Posterior vena cava (tissue), 2 donors: ENCODE data around the gene NXF1. TPM values are rescaled to one million over a fixed set of nuclear protein-coding genes. Genes with fewer than 3 reads are reported as not detected.

Source experiments
- DNase-seq: peaks from one replicate; pipeline ENCODE4 v3.0.0-alpha.2; 2020; ENCODE audit warnings: low spot score
- intact Hi-C, 2 donors: fragments of 100-400 bp; cut with DNase I; formaldehyde crosslinking; loops; one replicate each; pipeline versions ENCODE4 v1.14.1 to v1.14.2; 2022 to 2023
- total RNA-seq, 2 donors: library from RNA; stranded (reverse); fragmentation: NEBNext Ultra II Directional; extraction: Animal tissue kit (Norgen Biotek cat#: 25700); gene quantifications; one replicate each; pipeline ENCODE4 v1.2.1, GENCODE V29; 2021
- donor health status: DM: yes; HTN: yes; CAD: no.
- donor health status: DM: yes; HTN: yes; CAD: no.

The NXF1 gene
- total RNA-seq, 2 donors from 2014 or later, result 53.0 to 58.1 TPM

DNA sequence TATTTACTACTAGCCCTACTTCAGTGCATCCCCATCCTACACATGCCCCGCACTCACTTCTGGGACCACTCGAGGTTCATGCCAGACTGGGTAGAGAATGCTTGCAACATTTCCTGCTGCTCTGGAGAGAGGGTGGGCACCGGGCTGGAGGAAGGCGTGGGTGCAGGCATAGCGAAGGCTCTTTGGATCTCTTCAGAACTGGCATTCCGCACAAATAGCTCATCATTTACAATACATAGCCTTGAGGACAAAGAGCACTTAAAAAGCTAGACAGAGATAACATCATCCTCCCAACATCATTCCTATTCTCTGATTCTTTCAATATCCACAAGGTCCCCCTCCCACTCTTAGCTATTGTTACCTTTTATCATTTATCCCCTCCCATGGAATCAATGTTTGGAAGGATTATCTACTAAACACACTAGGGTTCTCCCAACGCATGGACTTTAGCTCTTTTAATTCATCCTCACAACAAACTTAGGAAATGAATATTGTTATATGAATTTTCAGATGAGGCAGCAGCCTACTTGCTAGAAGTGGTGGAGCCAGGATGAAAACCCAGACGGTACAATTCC is 11.0 kb downstream of the NXF1 start:
- DNase-seq, result peak; percentile 31

DNA sequence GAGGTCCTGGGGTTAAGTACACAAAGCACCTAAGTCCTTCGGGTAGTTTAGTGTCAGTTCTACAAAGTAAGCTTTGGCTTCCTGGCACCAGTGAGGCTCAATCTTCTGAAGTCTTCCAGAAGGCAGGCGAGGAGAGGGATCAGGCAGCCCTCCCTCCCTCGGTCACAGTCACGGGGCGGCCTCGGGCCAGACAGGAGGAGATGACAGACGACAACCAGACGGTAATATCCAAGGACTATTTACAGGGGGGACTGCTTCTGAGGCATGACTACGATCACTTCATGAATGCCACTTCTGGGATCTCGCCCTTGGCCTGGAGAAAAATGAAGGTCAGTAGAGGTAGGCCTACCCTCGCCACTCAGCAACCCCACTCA is 13.1 kb downstream of the NXF1 start:
- intact Hi-C loops, result no loop called here

More for the DNA sequence above, 11.0 kb downstream of the NXF1 start:
- intact Hi-C loops, result no loop called here

DNA sequence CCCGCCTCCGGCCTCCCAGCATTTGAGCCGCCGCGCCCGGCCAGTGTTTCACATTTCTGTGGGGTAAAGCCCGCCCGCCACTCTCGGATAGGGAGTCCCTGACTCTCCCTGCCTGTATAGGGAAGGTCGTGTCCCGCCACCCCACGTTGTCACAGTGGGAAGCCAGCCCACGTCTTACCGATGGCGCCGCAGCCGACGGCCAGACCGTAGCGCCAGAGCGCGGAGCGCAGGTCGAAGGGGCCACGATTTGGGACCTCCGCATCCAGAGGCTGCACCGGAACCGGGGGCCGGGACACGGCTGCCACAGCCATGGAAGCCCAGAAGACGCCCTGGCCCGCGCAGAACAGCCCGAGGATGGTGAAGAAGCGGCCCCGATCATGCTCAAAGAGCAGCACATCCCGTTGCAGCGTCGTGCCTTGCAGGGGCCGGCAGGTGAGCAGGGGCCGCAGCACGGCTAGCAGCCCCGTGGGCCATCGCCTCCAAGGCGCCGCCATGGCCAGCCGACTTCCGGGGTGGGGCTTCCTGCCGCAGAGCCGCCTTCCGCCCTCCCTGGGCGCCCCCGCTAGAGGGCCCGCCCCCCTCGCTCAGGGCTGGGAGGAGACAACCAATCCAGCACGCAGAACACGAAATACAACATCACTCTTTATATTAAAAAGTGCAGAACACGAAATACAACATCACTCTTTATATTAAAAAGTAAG is 13.6 kb downstream of the NXF1 start, which contains the start of gene TMEM223:
Gene TMEM223 (minus strand): TSS at position 506 of the 701 bp plus-strand sequence. CDS start 12 bp downstream, at position 494.
- DNase-seq, result peak; percentile 95
- intact Hi-C loops, result no loop called here

More for the DNA sequence above, 13.1 kb downstream of the NXF1 start:
- peak; percentile 72 for DNase-seq

DNA sequence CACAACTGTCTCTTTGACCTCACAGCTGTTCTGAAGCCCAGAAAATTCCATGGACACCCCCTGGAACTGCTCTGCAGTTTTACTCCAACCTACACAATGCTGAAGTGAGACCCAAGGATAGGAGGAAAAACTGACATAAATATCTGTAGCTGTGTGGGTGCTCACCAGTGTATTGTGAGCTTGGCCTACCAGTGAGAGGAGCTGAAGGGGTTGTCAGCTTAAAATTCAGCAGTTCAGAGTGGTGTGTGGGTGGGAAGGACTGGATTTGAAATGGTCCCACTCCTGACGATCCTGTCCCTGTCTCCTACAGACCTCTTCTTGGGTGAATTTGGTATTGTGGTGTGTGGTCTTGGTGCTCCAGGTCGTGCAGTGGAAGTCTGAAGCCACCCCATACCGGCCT is 15.7 kb downstream of the NXF1 start:
- no peak for DNase-seq
- intact Hi-C loops, result loop anchor here (5.0 to 10.0 kb wide), 3 partner anchors 45 to 75 kb away; partner anchors contain the start of genes STX5 (in 1 of the 2), TEX54 (in 1 of the 2) and WDR74 (in 1 of the 2)

DNA sequence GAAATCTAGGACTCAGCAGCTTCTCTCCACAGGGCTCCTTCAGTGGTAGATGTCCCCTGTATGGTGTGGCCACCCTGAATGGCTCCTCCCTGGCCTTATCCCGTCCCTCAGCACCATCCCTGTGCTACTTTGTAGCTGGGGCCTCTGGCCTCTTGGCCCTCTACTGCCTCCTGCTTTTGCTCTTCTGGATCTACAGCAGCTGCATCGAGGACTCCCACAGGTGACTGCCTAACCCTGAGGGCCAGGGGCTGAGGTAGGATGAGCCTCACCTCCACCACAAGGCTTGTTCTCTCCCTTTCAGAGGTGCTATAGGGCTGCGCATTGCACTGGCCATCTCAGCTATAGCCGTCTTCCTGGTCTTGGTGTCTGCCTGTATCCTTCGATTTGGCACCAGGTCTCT is 16.2 kb downstream of the NXF1 start:
- peak; percentile 59 for DNase-seq
- intact Hi-C loops, result loop anchor here (5.0 to 10.0 kb wide), 3 partner anchors 46 to 76 kb away; partner anchors contain the start of genes STX5 (in 1 of the 2), TEX54 (in 1 of the 2) and WDR74 (in 1 of the 2)

DNA sequence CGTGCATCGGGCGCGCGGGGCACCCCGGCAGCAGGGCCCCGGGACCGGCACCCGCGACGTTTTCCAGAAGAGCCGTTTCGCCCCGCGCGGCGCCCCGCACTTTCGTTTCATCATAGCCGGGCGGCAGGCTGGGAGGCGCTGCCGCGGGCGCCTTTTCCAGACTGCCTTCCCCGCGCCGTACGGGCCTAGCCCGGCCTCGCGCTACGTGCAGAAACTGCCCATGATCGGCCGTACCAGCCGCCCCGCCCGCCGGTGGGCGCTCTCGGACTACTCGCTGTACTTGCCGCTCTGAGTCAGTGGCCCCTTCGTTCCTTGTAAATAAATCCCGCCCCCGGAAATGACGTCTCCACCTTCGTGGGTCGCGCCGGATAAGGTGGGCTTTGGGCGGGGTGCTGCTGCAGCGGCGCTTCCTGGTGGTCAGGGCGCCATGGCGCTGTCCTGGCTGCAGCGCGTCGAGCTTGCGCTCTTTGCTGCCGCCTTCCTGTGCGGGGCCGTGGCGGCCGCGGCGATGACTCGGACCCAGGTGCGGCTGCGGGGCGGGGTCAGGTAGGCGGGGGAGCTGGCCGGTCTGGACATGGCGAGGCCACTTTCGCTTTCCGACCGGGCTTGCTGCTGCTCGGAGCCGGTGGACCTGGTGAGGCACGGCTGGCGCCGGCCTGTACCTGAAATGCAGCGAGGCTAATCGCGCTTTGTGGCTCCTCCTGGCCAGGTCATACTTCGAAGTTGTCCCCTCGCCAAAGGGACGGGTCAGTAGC is 18.1 kb downstream of the NXF1 start, which contains the start of gene TMEM179B:
Gene TMEM179B (plus strand): TSS at position 398 of the 755 bp plus-strand sequence. CDS start 30 bp downstream, at position 428.
- intact Hi-C loops, result loop anchor here (5.0 to 10.0 kb wide), 3 partner anchors 48 to 78 kb away; partner anchors contain the start of genes STX5 (in 1 of the 2), TEX54 (in 1 of the 2) and WDR74 (in 1 of the 2)
- DNase-seq, result peak; percentile 99

DNA sequence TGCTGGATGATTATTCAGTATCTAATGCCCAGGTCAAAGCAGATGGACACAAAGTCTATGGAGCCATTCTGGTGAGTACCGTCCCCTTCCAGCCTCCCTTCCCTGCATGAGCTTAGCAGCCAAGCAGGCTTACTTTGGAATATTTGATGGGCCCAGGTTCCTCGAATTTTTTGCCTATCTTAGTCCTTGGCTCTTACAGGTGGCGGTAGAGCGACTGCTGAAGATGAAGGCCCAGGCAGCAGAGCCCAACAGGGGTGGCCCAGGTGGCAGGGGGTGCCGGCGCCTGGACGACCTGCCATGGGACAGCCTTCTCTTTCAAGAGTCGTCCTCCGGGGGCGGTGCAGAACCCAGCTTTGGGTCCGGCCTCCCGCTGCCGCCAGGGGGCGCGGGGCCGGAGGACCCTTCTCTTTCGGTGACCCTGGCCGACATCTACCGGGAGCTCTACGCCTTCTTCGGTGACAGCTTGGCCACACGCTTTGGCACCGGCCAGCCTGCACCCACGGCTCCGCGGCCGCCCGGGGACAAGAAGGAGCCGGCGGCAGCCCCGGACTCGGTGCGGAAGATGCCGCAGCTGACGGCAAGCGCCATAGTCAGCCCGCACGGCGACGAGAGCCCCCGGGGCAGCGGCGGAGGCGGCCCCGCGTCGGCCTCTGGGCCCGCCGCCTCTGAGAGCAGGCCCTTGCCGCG is 18.8 kb downstream of the NXF1 start:
- intact Hi-C loops, result loop anchor here (5.0 to 10.0 kb wide), 3 partner anchors 48 to 78 kb away; partner anchors contain the start of genes STX5 (in 1 of the 2), TEX54 (in 1 of the 2) and WDR74 (in 1 of the 2)

DNA sequence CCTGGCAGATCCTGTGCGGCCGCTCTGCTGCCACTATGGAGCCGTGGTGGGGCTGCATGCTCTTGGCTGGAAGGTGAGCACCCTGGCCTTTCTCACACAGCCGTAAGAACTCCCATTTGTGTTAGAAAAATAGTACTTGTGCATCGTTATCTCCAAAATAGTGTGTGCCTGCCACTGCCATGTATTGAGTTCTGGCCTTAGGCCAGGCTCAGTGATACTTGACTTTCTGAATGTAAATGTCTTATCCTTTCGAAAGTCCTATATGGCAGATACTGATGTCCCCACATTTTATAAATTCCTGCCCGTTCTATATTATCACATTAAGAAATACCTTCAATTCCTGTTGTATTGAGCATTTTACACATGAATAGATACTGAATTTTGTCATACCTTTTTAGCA is 22.5 kb downstream of the NXF1 start:
- intact Hi-C loops, result loop anchor here (10.0 kb wide), 2 partner anchors 52 to 82 kb away; partner anchors contain the start of genes STX5 (in 1 of the 2), TEX54 (in 1 of the 2) and WDR74 (in 1 of the 2)

More for the DNA sequence above, 18.8 kb downstream of the NXF1 start:
- peak; percentile 97 for DNase-seq

DNA sequence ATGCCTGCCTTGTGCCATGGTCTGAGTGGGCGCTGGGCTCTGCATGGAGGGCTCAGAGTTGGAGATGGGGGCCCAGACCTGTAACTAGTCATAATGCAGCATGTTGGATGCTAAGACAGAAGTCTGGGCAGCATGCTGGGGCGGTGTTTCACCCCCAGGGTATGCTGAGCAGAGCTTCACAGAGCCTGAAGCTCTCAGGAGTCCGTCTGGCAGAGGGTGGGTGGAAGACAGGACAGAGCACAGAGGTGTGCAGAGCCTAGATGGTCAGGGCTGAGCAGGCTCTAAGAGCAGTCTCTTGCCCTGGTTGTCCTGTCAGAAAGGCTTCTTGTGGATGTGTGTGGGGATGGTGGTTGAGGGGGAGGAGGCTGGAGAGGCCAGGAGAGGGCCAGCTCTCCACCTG is 26.8 kb downstream of the NXF1 start:
- DNase-seq, result no peak
- intact Hi-C loops, result no loop called here

More for the DNA sequence above, 22.5 kb downstream of the NXF1 start:
- DNase-seq, result no peak

DNA sequence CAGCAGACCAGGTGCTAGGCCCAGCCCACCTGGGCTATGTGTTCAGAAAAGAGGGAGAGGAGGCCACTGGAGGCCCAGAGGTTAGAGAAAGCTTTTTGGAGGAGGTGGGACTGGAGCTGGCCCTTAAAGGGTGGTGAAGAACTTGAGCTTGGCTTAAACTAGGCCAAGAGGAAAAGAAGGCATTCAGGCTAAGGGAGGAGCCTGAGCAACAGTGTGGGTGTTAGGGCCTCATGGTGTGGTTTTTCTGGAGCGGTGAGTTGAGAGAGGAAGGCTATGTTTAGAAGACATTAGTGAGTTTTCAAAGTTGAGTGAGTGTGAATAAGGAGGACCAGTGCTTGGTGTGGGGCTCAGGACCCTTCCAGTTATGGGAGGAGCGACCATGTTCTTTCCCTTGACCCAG is 27.9 kb downstream of the NXF1 start:
- intact Hi-C loops, result no loop called here
- no peak for DNase-seq

DNA sequence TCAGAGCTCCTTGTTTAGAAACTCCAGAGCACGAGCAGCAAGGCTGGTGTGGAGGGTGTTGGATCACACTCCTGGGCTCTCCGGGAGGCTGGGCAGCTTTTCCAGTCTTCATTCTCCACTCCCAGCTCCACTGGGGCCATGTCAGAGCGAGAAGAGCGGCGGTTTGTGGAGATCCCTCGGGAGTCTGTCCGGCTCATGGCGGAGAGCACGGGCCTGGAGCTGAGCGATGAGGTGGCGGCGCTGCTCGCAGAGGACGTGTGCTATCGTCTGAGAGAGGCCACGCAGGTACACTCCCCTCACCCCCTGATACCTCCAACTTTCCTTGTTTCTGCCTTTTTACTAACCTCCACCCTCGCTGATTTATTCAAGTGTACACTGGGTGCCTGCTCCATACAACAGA is 29.6 kb downstream of the NXF1 start:
- intact Hi-C loops, result no loop called here
- no peak for DNase-seq

DNA sequence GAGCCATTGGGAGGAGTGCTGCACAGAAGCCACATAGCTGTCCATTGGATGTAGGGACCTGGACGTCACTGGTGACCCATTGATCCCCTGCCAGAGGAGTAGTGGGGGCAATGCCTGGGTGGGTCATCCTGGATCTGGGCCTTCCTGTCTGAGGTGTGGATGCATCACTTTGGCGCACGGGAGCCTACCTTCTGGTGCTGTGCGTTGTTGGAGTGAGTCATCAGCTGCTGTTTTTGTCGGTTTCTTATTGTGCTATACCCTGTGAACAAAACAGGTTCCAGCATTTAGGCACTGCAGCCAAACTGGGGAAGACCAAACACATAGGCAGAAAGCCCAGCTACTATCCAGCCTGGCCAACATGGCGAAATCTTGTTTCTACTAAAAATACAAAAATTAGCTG is 30.8 kb downstream of the NXF1 start:
- DNase-seq, result no peak
- intact Hi-C loops, result no loop called here

DNA sequence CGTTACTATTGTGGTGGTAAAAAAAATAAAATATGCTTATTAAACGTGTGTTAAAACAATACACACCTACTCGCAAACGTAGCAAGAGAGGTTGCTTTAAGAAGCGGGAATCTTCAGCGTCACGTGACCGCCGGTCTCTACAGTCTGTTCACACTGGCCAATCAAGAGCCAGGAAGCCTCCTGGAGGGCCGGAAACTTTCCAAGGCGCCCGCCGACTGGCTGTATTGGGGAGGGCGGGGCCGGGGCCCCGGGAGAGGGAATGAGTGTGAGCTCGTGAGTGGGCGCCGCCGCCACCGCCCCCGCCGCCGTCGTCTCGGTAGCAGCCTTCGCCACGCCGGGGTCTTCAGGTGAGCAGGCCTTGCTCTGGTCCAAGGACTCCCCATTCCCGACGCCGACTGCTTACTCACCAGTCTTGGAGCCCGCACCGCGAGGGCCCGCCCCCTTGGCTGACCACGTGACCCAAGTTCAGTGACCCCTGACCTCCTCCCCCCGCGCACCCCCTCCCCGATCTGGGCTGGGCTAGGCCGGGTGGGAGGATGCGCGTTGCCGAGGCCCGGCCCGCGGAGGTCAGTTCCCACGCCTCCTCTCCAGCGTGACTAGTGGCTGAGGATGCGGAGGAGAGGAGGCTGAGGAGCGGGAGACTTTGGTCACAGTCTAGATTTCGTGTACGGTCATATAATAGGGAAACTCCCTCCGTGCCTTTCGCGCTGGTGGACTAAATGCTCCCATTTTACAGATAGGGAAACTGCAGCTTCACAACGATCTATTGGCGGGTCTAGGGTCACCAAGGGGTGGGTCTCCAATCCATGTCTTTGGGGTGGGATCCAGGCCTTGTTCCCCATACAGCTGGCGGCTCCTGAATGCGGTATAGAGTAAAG is 33.9 kb downstream of the NXF1 start, which contains the start of gene TAF6L:
Gene TAF6L (plus strand): TSS at position 253 of the 878 bp plus-strand sequence. CDS start 4,388 bp downstream, outside the sequence.
- intact Hi-C loops, result no loop called here
- peak; percentile 99 for DNase-seq

DNA sequence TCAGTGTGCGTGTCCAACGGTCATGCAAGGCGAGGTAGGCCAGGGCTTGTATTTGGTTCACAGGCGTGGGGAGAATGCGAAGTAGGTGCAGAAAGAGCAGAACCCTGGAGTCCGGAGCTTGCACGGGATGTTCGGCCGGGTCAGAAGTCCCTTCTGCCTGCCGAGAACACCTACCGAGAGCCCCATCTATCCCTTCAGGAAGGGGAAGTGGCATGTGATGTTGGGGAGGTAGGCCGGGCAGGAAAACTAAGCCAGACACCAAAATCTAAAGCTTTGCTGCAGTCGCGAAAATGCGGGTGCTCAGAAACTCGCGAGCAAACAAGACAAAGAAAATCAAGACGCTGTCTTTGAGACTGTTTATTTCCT is 34.5 kb downstream of the NXF1 start:
- intact Hi-C loops, result no loop called here
- peak; percentile 69 for DNase-seq

DNA sequence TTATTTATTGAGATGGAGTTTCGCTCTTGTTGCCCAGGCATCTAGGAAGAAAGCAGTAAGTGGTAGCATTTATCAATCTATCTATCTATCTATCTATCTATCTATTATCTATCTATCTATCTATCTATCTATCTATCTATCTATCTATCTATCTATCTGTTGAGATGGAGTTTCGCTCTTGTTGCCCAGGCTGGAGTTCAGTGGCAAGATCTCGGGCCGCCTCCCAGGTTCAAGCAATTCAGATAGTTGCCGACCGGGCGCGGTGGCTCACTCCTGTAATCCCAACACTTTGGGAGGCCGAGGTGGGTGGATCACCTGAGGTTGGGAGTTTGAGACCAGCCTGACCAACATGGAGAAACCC is 44.4 kb downstream of the NXF1 start:
- intact Hi-C loops, result loop anchor here in 1 of 2 donors (10.0 kb wide), 1 partner anchor 1246 kb away; no protein-coding TSS in a partner anchor
- DNase-seq, result peak; percentile 58

DNA sequence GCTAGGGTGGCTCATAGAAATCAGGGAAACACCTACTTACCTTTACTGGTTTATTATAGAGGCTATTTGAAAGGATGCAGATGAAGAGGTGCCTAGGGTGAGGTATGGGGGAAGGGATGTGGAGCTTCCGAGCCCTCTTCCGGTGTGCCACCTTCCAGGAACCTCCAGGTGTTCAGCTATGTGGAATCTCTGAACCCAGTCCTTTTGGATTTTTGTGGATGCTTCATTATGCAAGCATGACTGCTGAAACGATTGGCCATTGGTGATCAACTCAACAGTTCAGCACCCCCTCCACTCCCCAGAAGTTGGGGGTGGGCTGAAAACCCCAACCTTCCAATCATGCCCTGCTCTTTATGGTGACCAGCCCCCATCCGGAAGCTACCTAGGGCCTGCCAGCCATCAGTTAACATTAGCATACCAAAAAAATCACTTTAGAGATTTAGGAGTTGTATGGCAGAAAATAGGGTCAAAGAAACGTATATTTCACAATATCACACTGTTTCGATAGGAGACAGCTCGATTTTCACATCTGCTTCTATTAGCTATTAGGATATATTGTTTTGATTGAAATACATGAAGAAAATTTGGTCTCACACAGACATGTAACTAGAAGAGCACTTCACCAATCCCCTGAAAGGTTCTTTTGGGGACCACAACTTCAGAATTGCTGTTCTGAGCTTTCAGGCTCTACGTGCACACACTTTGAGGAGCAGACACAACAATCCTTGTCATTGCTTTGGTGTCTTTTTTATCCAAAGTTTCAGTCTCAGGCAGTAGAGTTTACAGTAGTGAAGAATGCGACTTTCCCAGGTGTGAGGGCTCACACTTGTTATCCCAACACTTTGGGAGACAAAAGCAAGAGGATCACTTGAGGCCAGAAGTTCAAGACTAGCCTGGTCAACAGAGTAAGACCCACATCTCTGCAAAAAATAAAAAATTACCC is 47.1 kb downstream of the NXF1 start:
- DNase-seq, result peak; percentile 35
- intact Hi-C loops, result no loop called here
